MCF 10A (cell line): Measurements from ENCODE around the gene NR3C1. TPM values are rescaled to one million over a fixed set of nuclear protein-coding genes. Genes with fewer than 3 reads are reported as not detected.

Experiments
- BruUV-seq: library from RNA; stranded (reverse); fragments of 400-500 nt; replicated peaks from 2 replicates; lab custom pipeline; 2021; lab: Mats Ljungman, UMichigan
- CTCF ChIA-PET: fragments of 300-600 bp; sonication (Branson Sonifier 250); formaldehyde crosslinking; extraction: SDS; loops from one replicate; lab custom pipeline; 2021; ENCODE audit warnings: antibody characterized with exemption, inconsistent platforms; lab: Yijun Ruan, JAX
- POLR2A ChIA-PET: fragments of 300-600, 350-650 bp; sonication (Branson Sonifier 250); formaldehyde crosslinking; extraction: SDS; loops from one replicate; lab custom pipeline; 2020; ENCODE audit warnings: antibody characterized with exemption, inconsistent platforms; lab: Yijun Ruan, JAX
- DNase-seq: peaks from one replicate; pipeline ENCODE4 v3.0.0-alpha.2; 2018; ENCODE audit not compliant: unreplicated experiment
- H3K27ac Mint-ChIP-seq: one replicate; pipeline ENCODE4 v1.8.0; 2022; ENCODE audit warnings: mild to moderate bottlenecking, low read depth, mixed read lengths; ENCODE audit not compliant: unreplicated experiment
- H3K27me3 Mint-ChIP-seq: one replicate; pipeline ENCODE4 v1.8.0; 2022; ENCODE audit warnings: mixed read lengths; ENCODE audit not compliant: insufficient read depth, unreplicated experiment
- H3K36me3 Mint-ChIP-seq: one replicate; pipeline ENCODE4 v1.8.0; 2022; ENCODE audit warnings: mild to moderate bottlenecking, moderate library complexity, mixed read lengths; ENCODE audit not compliant: insufficient read depth, unreplicated experiment
- H3K4me1 Mint-ChIP-seq: one replicate; pipeline ENCODE4 v1.8.0; 2022; ENCODE audit warnings: mixed read lengths; ENCODE audit not compliant: insufficient read depth, unreplicated experiment
- H3K4me3 Mint-ChIP-seq: one replicate; pipeline ENCODE4 v1.8.0; 2022; ENCODE audit warnings: mild to moderate bottlenecking, moderate library complexity, mixed read lengths; ENCODE audit not compliant: unreplicated experiment
- H3K9me3 Mint-ChIP-seq: one replicate; pipeline ENCODE4 v1.8.0; 2022; ENCODE audit warnings: mixed read lengths; ENCODE audit not compliant: unreplicated experiment
- CTCF ChIP-seq: fragments of 200-600 bp; IDR thresholded peaks from one replicate; pipeline ENCODE4 v1.8.0; 2022; ENCODE audit warnings: antibody characterized with exemption, mild to moderate bottlenecking; ENCODE audit not compliant: unreplicated experiment
- intact Hi-C: fragments of 100-400 bp; cut with micrococcal nuclease; formaldehyde crosslinking; loops from 2 replicates; pipeline ENCODE4 v1.14.1; 2022
- total RNA-seq: library from RNA; stranded (reverse); gene quantifications from 2 replicates; pipeline ENCODE4 v1.2.3, GENCODE V29; 2022

Gene NR3C1
- total RNA-seq, 1 experiment from 2014 or later = 92.9 TPM

GRCh38 chr5:143342607-143343006, 60.9 kb downstream of the NR3C1 start:
- Mint-ChIP-seq H3K27me3 (no peaks in the 10 kb centered on the region), H3K4me3 (no peak overlapping the region), H3K27ac (peak overlapping the region; percentile 81), H3K4me1 (peaks cover 38% of the 10 kb centered on the region), H3K9me3 (peaks cover 8% of the 10 kb centered on the region), H3K36me3 (peaks cover 24% of the 10 kb centered on the region)
- BruUV-seq = no TSS peak
- CTCF ChIA-PET = interaction anchor here (0.6 to 2.2 kb wide), 5 partner anchors 9 to 320 kb away, joined by 3 to 7 read pairs (median 4); no protein-coding TSS in a partner anchor
- TF ChIP-seq CTCF = no peak
- intact Hi-C loops = no loop called here
- POLR2A ChIA-PET = interaction anchor here (0.6 to 2.0 kb wide), 8 partner anchors 9 to 551 kb away, joined by 3 to 8 read pairs (median 5); no protein-coding TSS in a partner anchor
- no peak for DNase-seq

- Mint-ChIP-seq H3K9me3 (peaks cover 8% of the 10 kb centered on the region), H3K4me1 (peaks cover 34% of the 10 kb centered on the region), H3K36me3 (peaks cover 24% of the 10 kb centered on the region), H3K27ac (peak overlapping the region; percentile 81), H3K4me3 (no peak overlapping the region), H3K27me3 (no peaks in the 10 kb centered on the region)
- peak; percentile 85 for DNase-seq
- CTCF ChIA-PET = interaction anchor here (0.6 to 2.2 kb wide), 5 partner anchors 8 to 320 kb away, joined by 3 to 7 read pairs (median 5); no protein-coding TSS in a partner anchor
- TF ChIP-seq CTCF = no peak
- POLR2A ChIA-PET = interaction anchor here (0.7 to 2.4 kb wide), 8 partner anchors 9 to 80 kb away, joined by 3 to 8 read pairs (median 5); no protein-coding TSS in a partner anchor
- intact Hi-C loops = no loop called here
- BruUV-seq = TSS peak; percentile 80
Observed at GRCh38 chr5:143341807-143342570, 61.5 kb downstream of the NR3C1 start.

- POLR2A ChIA-PET = interaction anchor here (0.7 to 2.4 kb wide), 7 partner anchors 9 to 80 kb away, joined by 3 to 8 read pairs (median 4); no protein-coding TSS in a partner anchor
- H3K9me3 Mint-ChIP-seq = peaks cover 8% of the 10 kb centered on the region
- peaks cover 34% of the 10 kb centered on the region for H3K4me1 Mint-ChIP-seq
- CTCF ChIA-PET = interaction anchor here (0.6 to 2.1 kb wide), 3 partner anchors 9 to 479 kb away, joined by 3 to 5 read pairs (median 3); no protein-coding TSS in a partner anchor
- no peak overlapping the region for H3K4me3 Mint-ChIP-seq
- no peak for TF ChIP-seq CTCF
- intact Hi-C loops = no loop called here
- peak overlapping the region; percentile 81 for H3K27ac Mint-ChIP-seq
- no peaks in the 10 kb centered on the region for H3K27me3 Mint-ChIP-seq
- no TSS peak for BruUV-seq
- DNase-seq = no peak
- peaks cover 24% of the 10 kb centered on the region for H3K36me3 Mint-ChIP-seq
Observed at GRCh38 chr5:143340891-143341685, 62.4 kb downstream of the NR3C1 start.
